ENCODE measurements around the gene OR10H4. TPM values are rescaled to one million over a fixed set of nuclear protein-coding genes. Genes with fewer than 3 reads are reported as not detected.

OR10H4 gene
- total and polyA plus RNA-seq, 8 donors, result not detected

GRCh38 chr19:15944401-15944800 is 4.4 kb upstream of the OR10H4 start:
- H3K9me3 ChIP-seq, result peaks cover 0 to 19% of the 10 kb centered on the region in 2 donors
- ATAC-seq, result no peak
- no peak for TF ChIP-seq CTCF (IDR thresholded peaks at IDR 0.05)
- H3K27ac ChIP-seq, result no peak overlapping the region
- no peak overlapping the region for H3K4me3 ChIP-seq
- no peaks in the 10 kb centered on the region for H3K4me1 ChIP-seq
- DNase-seq, result no peak
- intact Hi-C loops (cut with DNase I), result no loop called here
- H3K27me3 ChIP-seq, result peaks cover 0 to 29% of the 10 kb centered on the region in 2 donors
- H3K36me3 ChIP-seq, result no peaks in the 10 kb centered on the region

GRCh38 chr19:15945301-15945700 is 3.5 kb upstream of the OR10H4 start:
- Histone ChIP-seq H3K27ac (no peak overlapping the region), H3K4me1 (no peaks in the 10 kb centered on the region), H3K9me3 (peaks cover 0 to 21% of the 10 kb centered on the region in 2 donors), H3K36me3 (no peaks in the 10 kb centered on the region), H3K4me3 (no peak overlapping the region), H3K27me3 (peaks cover 0 to 22% of the 10 kb centered on the region in 2 donors)
- DNase-seq, result no peak
- no peak for TF ChIP-seq CTCF (IDR thresholded peaks at IDR 0.05)
- ATAC-seq, result no peak
- intact Hi-C loops (cut with DNase I), result no loop called here

GRCh38 chr19:15954820-15955219 is 6.0 kb downstream of the OR10H4 start:
- Histone ChIP-seq H3K4me1 (no peaks in the 10 kb centered on the region), H3K4me3 (no peak overlapping the region), H3K36me3 (no peaks in the 10 kb centered on the region), H3K27me3 (peaks cover 3 to 44% of the 10 kb centered on the region in 2 donors), H3K27ac (no peak overlapping the region), H3K9me3 (no peaks in the 10 kb centered on the region)
- TF ChIP-seq CTCF (IDR thresholded peaks at IDR 0.05), result no peak
- intact Hi-C loops (cut with DNase I), result no loop called here
- ATAC-seq, result no peak
- no peak for DNase-seq

- no peak for DNase-seq
- Histone ChIP-seq H3K27ac (no peak overlapping the region), H3K4me1 (no peaks in the 10 kb centered on the region), H3K36me3 (no peaks in the 10 kb centered on the region), H3K9me3 (no peaks in the 10 kb centered on the region), H3K4me3 (no peak overlapping the region), H3K27me3 (peaks cover 0 to 35% of the 10 kb centered on the region in 2 donors)
- intact Hi-C loops (cut with DNase I), result no loop called here
- no peak for ATAC-seq
- no peak for TF ChIP-seq CTCF (IDR thresholded peaks at IDR 0.05)
These were observed 13.5 kb downstream of the OR10H4 start for GRCh38 chr19:15962319-15962718.

- intact Hi-C loops (cut with DNase I), result no loop called here
These were observed 15.4 kb downstream of the OR10H4 start for GRCh38 chr19:15964231-15964630.

More at GRCh38 chr19:15964231-15964630, 15.4 kb downstream of the OR10H4 start:
- Histone ChIP-seq H3K27me3 (peaks cover 0 to 30% of the 10 kb centered on the region in 2 donors), H3K36me3 (no peaks in the 10 kb centered on the region), H3K9me3 (no peaks in the 10 kb centered on the region), H3K4me3 (no peak overlapping the region), H3K4me1 (no peaks in the 10 kb centered on the region), H3K27ac (no peak overlapping the region)
- DNase-seq, result no peak
- ATAC-seq, result no peak
- no peak for TF ChIP-seq CTCF (IDR thresholded peaks at IDR 0.05)

Data from left lung (tissue), 10 donors.